Left lung (tissue), 10 donors: ENCODE results near the gene HIVEP2. TPM values are rescaled to one million over a fixed set of nuclear protein-coding genes. Genes with fewer than 3 reads are reported as not detected.

ENCODE experiments used
- ATAC-seq: fragments of 200-7000 bp; cut with Tn5 transposase; one replicate; pipeline ENCODE4 v1.9.1; 2020; ENCODE audit warnings: moderate library complexity
- DNase-seq, 4 donors: peaks; one replicate each; pipeline ENCODE4 v3.0.0-alpha.2; 2013 to 2020
- H3K27ac ChIP-seq, 2 donors: fragments of 200-600 bp; sonication (generic) in 1 of 2; one replicate each; pipeline versions ENCODE4 v1.5.0 to v1.8.0; 2020 to 2021
- H3K27me3 ChIP-seq, 2 donors: fragments of 200-600 bp; sonication (generic) in 1 of 2; one replicate each; pipeline versions ENCODE4 v1.5.0 to v1.8.0; 2020 to 2021
- H3K36me3 ChIP-seq, 2 donors: fragments of 200-600 bp; sonication (generic) in 1 of 2; one replicate each; pipeline versions ENCODE4 v1.5.0 to v1.8.0; 2020 to 2021
- H3K4me1 ChIP-seq, 2 donors: fragments of 200-600 bp; one replicate each; pipeline ENCODE4 v1.8.0; 2021
- H3K4me3 ChIP-seq, 2 donors: fragments of 200-600 bp; sonication (generic) in 1 of 2; one replicate each; pipeline versions ENCODE4 v1.5.0 to v1.8.0; 2020 to 2021; ENCODE audit warnings: mild to moderate bottlenecking in 1 of 2
- H3K9me3 ChIP-seq, 2 donors: fragments of 200-600 bp; sonication (generic) in 1 of 2; one replicate each; pipeline versions ENCODE4 v1.5.0 to v1.8.0; 2020 to 2021
- CTCF ChIP-seq, 2 donors: fragments of 200-600 bp; sonication (generic) in 1 of 2; IDR thresholded peaks; one replicate each; pipeline versions ENCODE4 v1.5.0 to v1.8.0; 2021; ENCODE audit warnings: antibody characterized with exemption in 2 of 2
- intact Hi-C, 2 donors: fragments of 100-400 bp; cut with DNase I; formaldehyde crosslinking; loops; one replicate each; pipeline versions ENCODE4 v1.11.2 to v1.14.2; 2022
- polyA plus RNA-seq, 6 donors: library from polyadenylated mRNA; unstranded; fragments of 120-200 nt; gene quantifications; one replicate each; pipeline ENCODE4 v1.2.1, GENCODE V29; 2013; ENCODE audit not compliant: insufficient read length in 6 of 6
- total RNA-seq, 2 donors: library from RNA; stranded (reverse); fragmentation: NEBNext Ultra II Directional; extraction: Animal tissue kit (Norgen Biotek cat#: 25700); gene quantifications; one replicate each; pipeline ENCODE4 v1.2.1, GENCODE V29; 2021
- donor health status: DM: no; HTN: yes; CAD: no.
- donor health status: DM: no; HTN: no; CAD: no.

The HIVEP2 gene
- total and polyA plus RNA-seq, 8 donors, result 11.5 to 16.6 (median 13.1) TPM

GRCh38 chr6:142731611-142732010 lies 213.4 kb downstream of the HIVEP2 start:
- no peak for TF ChIP-seq CTCF (IDR thresholded peaks at IDR 0.05)
- Histone ChIP-seq H3K4me1 (peaks cover 3 to 16% of the 10 kb centered on the region in 2 donors), H3K27ac (no peak overlapping the region), H3K4me3 (no peak overlapping the region), H3K36me3 (no peaks in the 10 kb centered on the region), H3K9me3 (no peaks in the 10 kb centered on the region), H3K27me3 (no peaks in the 10 kb centered on the region)
- intact Hi-C loops, result no loop called here
- DNase-seq, result no peak
- no peak for ATAC-seq

GRCh38 chr6:142729618-142730017 lies 215.4 kb downstream of the HIVEP2 start:
- Histone ChIP-seq H3K27me3 (no peaks in the 10 kb centered on the region), H3K9me3 (no peaks in the 10 kb centered on the region), H3K4me3 (no peak overlapping the region), H3K4me1 (peaks cover 3 to 21% of the 10 kb centered on the region in 2 donors), H3K27ac (no peak overlapping the region), H3K36me3 (no peaks in the 10 kb centered on the region)
- no peak for TF ChIP-seq CTCF (IDR thresholded peaks at IDR 0.05)
- intact Hi-C loops, result no loop called here
- DNase-seq, result no peak
- ATAC-seq, result no peak

GRCh38 chr6:142728910-142729481 lies 216.0 kb downstream of the HIVEP2 start:
- H3K36me3 ChIP-seq, result no peaks in the 10 kb centered on the region
- H3K4me3 ChIP-seq, result no peak overlapping the region
- no peaks in the 10 kb centered on the region for H3K9me3 ChIP-seq
- DNase-seq, result no peak
- no peak overlapping the region for H3K27ac ChIP-seq
- intact Hi-C loops, result no loop called here
- TF ChIP-seq CTCF (IDR thresholded peaks at IDR 0.05), result no peak
- peaks cover 3 to 21% of the 10 kb centered on the region in 2 donors for H3K4me1 ChIP-seq
- H3K27me3 ChIP-seq, result no peaks in the 10 kb centered on the region
- peak; percentile 23 for ATAC-seq

GRCh38 chr6:142728364-142728763 lies 216.6 kb downstream of the HIVEP2 start:
- Histone ChIP-seq H3K36me3 (no peaks in the 10 kb centered on the region), H3K4me1 (peaks cover 3 to 21% of the 10 kb centered on the region in 2 donors), H3K4me3 (no peak overlapping the region), H3K9me3 (no peaks in the 10 kb centered on the region), H3K27ac (no peak overlapping the region), H3K27me3 (no peaks in the 10 kb centered on the region)
- ATAC-seq (peak; percentile 44), DNase-seq (peak in 1 of 4 donors; percentile 51)
- intact Hi-C loops, result no loop called here
- no peak for TF ChIP-seq CTCF (IDR thresholded peaks at IDR 0.05)

GRCh38 chr6:142726616-142727015 lies 218.4 kb downstream of the HIVEP2 start:
- DNase-seq, result no peak
- no peak for ATAC-seq
- no peak overlapping the region for H3K27ac ChIP-seq
- intact Hi-C loops, result no loop called here
- H3K36me3 ChIP-seq, result no peaks in the 10 kb centered on the region
- H3K9me3 ChIP-seq, result no peaks in the 10 kb centered on the region
- H3K4me3 ChIP-seq, result no peak overlapping the region
- no peak for TF ChIP-seq CTCF (IDR thresholded peaks at IDR 0.05)
- peaks cover 3 to 31% of the 10 kb centered on the region in 2 donors for H3K4me1 ChIP-seq
- no peaks in the 10 kb centered on the region for H3K27me3 ChIP-seq
